Right cardiac atrium (tissue), 5 donors: ENCODE measurements around the gene CRACR2A. TPM values are rescaled to one million over a fixed set of nuclear protein-coding genes. Genes with fewer than 3 reads are reported as not detected.

ENCODE experiments used
- ATAC-seq, 2 donors: fragments of 200-7000 bp; cut with Tn5 transposase; one replicate each; pipeline versions ENCODE4 v1.8.0 to v1.9.1; 2020; ENCODE audit warnings: moderate library complexity in 2 of 2, mild to moderate bottlenecking in 1 of 2
- DNase-seq, 3 donors: peaks; one replicate each; pipeline ENCODE4 v3.0.0-alpha.2; 2020
- H3K27ac ChIP-seq: one replicate; pipeline ENCODE4 v1.5.1; 2013; ENCODE audit warnings: mild to moderate bottlenecking, low read length, control low read depth, moderate library complexity
- H3K27me3 ChIP-seq: one replicate; pipeline ENCODE4 v1.6.1; 2013; ENCODE audit not compliant: control insufficient read depth, insufficient read depth
- H3K4me1 ChIP-seq: one replicate; pipeline ENCODE4 v1.6.1; 2013; ENCODE audit warnings: low read length; ENCODE audit not compliant: control insufficient read depth, insufficient read depth
- H3K4me3 ChIP-seq: one replicate; pipeline ENCODE4 v1.5.1; 2013; ENCODE audit warnings: low read length, control low read depth
- H3K9me3 ChIP-seq: one replicate; pipeline ENCODE4 v1.6.1; 2013; ENCODE audit warnings: low read length; ENCODE audit not compliant: control insufficient read depth
- WGBS: extraction: QIAGEN DNeasy Blood & Tissue Kit; methylation state at CpG from one replicate; pipeline ENCODE4 v1.1.7; 2013; 5-methylcytosine and 5-hydroxymethylcytosine counted together
- intact Hi-C, 4 donors: fragments of 100-400 bp; cut with DNase I; formaldehyde crosslinking; loops; one replicate each; pipeline versions ENCODE4 v1.11.0 to v1.14.0; 2022 to 2023
- polyA plus RNA-seq: library from polyadenylated mRNA; stranded (reverse); fragments of 200-250 nt; gene quantifications from one replicate; pipeline ENCODE4 v1.2.3, GENCODE V29; 2013
- total RNA-seq, 4 donors: library from RNA; stranded (reverse); fragmentation: NEBNext Ultra II Directional; extraction: Animal tissue kit (Norgen Biotek cat#: 25700); gene quantifications; one replicate each; pipeline ENCODE4 v1.2.1, GENCODE V29; 2021
- donor health status: healthy with polysubstance abuse.
- donor health status: DM: no; HTN: yes; CAD: no.
- donor health status: DM: no; HTN: no; CAD: no.
- donor health status: DM: no; HTN: yes; CAD: no; lungs with severe emphysema.
- donor health status: DM: yes; HTN: yes; CAD: no.

CRACR2A gene
- total and polyA plus RNA-seq, 5 donors = 5.7 to 15.5 (median 9.3) TPM

DNA sequence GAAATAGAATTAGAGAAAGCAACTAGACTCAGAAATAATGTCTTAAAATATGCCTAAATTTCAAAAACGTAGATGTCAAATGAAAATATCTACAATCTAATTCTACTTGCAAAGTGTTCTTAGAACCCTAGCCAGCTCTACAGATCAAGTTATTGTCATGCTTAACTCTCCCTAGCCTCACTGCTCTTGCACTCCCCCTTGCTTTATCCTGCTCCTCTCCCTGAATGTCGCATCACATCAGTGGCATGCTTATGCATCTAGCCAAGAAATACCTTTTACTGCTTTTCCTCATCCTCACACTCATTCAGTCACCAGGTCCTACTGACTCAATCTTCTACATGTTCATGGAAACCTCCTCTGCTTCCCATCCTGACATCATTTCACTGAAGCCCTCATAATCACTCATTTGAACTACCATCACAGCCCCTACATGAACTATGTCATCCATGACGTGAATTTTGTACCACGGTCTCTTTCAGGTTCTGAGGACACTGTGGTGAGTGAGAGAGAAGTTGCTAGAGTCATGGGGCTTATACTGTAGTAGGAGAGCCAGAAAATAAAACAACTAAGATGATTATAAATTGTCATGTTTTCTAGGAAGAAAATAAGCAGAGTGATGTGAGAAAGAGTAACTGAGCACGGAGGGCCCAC lies 22.6 kb upstream of the CRACR2A start:
- intact Hi-C loops = loop anchor here (5.0 to 10.0 kb wide), 4 partner anchors 118 to 473 kb away; no protein-coding TSS in a partner anchor
- Histone ChIP-seq H3K27me3 (no peaks in the 10 kb centered on the region), H3K9me3 (no peaks in the 10 kb centered on the region)

GRCh38 chr12:3772380-3772779 lies 19.5 kb upstream of the CRACR2A start:
- no peaks in the 10 kb centered on the region for H3K27me3 ChIP-seq
- intact Hi-C loops = loop anchor here in 3 of 4 donors (10.0 kb wide), 2 partner anchors 118 to 468 kb away; no protein-coding TSS in a partner anchor
- no peak for ATAC-seq

More for the DNA sequence above, 22.6 kb upstream of the CRACR2A start:
- Histone ChIP-seq H3K4me3 (no peak overlapping the region), H3K27ac (no peak overlapping the region), H3K4me1 (no peaks in the 10 kb centered on the region)
- 81% methylated on average over 5 of the region's 5 CpGs for WGBS
- ATAC-seq (no peak), DNase-seq (no peak)

GRCh38 chr12:3771853-3772252 lies 18.9 kb upstream of the CRACR2A start:
- H3K4me3 ChIP-seq = no peak overlapping the region
- no peaks in the 10 kb centered on the region for H3K9me3 ChIP-seq
- 51% methylated on average over 1 of the region's 1 CpG for WGBS
- no peaks in the 10 kb centered on the region for H3K27me3 ChIP-seq
- intact Hi-C loops = loop anchor here in 3 of 4 donors (10.0 kb wide), 2 partner anchors 117 to 467 kb away; no protein-coding TSS in a partner anchor
- no peaks in the 10 kb centered on the region for H3K4me1 ChIP-seq
- DNase-seq (peak in 1 of 3 donors; percentile 38), ATAC-seq (peak in 1 of 2 donors; percentile 61)
- H3K27ac ChIP-seq = no peak overlapping the region

More at GRCh38 chr12:3772380-3772779, 19.5 kb upstream of the CRACR2A start:
- 38% methylated on average over 4 of the region's 4 CpGs for WGBS
- DNase-seq = no peak
- Histone ChIP-seq H3K4me3 (no peak overlapping the region), H3K9me3 (no peaks in the 10 kb centered on the region), H3K4me1 (no peaks in the 10 kb centered on the region), H3K27ac (no peak overlapping the region)

DNA sequence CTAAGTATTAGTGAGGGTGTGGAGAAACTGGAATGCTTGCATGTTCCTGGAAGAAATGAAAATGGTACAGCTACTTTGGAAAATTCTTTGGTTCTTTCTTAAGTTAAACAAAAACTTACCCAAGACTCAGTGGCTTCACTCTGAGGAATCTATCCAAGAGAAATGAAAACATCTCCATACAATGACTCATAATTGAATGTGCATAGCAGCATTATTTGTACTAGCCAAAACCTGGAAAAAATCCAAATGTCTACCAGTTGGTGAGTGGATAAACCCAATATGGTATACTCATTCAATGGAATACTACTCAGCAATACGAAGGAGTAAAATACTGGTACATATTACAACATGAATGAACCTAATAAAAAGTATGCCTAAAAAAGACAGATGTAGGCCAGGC lies 18.0 kb upstream of the CRACR2A start:
- H3K4me1 ChIP-seq = no peaks in the 10 kb centered on the region
- H3K27me3 ChIP-seq = no peaks in the 10 kb centered on the region
- DNase-seq (no peak), ATAC-seq (no peak)
- H3K9me3 ChIP-seq = no peaks in the 10 kb centered on the region
- WGBS = 96% methylated on average over 1 of the region's 1 CpG
- H3K27ac ChIP-seq = no peak overlapping the region
- no peak overlapping the region for H3K4me3 ChIP-seq
- intact Hi-C loops = loop anchor here in 3 of 4 donors (10.0 kb wide), 2 partner anchors 116 to 466 kb away; no protein-coding TSS in a partner anchor

DNA sequence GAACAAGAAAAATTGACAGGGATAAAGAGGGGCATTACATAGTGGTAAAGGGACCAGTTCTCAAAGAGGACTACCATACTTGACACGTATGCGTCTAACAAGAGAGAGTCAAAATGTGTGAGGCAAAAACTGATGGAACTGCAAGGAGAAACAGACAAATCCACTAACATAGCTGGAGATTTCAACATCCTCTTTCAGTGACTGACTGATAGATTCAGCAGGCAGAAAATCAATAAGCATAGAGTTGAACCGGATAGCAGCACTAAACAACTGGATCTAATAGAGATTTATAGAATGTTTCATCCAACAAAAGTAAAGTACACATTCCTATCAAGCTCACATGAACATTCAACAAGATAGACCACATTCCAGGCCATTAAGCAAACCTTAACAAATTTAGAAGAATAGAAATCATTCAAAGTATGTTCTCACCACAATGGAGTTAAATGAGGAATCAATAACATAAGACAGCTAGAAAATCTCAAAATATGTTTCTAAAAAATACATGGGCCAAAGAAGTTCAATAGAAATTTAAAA lies 16.1 kb upstream of the CRACR2A start:
- H3K27ac ChIP-seq = no peak overlapping the region
- H3K9me3 ChIP-seq = no peaks in the 10 kb centered on the region
- no peaks in the 10 kb centered on the region for H3K27me3 ChIP-seq
- no peaks in the 10 kb centered on the region for H3K4me1 ChIP-seq
- ATAC-seq (no peak), DNase-seq (no peak)
- intact Hi-C loops = no loop called here
- no peak overlapping the region for H3K4me3 ChIP-seq
- 91% methylated on average over 3 of the region's 3 CpGs for WGBS

GRCh38 chr12:3761116-3761735 lies 8.3 kb upstream of the CRACR2A start:
- H3K9me3 ChIP-seq = no peaks in the 10 kb centered on the region
- 43% methylated on average over 7 of the region's 7 CpGs for WGBS
- no peak for ATAC-seq
- intact Hi-C loops = no loop called here
- no peaks in the 10 kb centered on the region for H3K4me1 ChIP-seq
- no peak for DNase-seq
- H3K27me3 ChIP-seq = no peaks in the 10 kb centered on the region
- H3K27ac ChIP-seq = no peak overlapping the region
- no peak overlapping the region for H3K4me3 ChIP-seq

- Histone ChIP-seq H3K4me1 (no peaks in the 10 kb centered on the region), H3K4me3 (no peak overlapping the region), H3K27me3 (no peaks in the 10 kb centered on the region), H3K27ac (no peak overlapping the region), H3K9me3 (no peaks in the 10 kb centered on the region)
- no peak for ATAC-seq
- DNase-seq = no peak
- WGBS = 49% methylated on average over 2 of the region's 2 CpGs
- intact Hi-C loops = loop anchor here in 1 of 4 donors (10.0 kb wide), 1 partner anchor 75 kb away; no protein-coding TSS in a partner anchor
Observed at GRCh38 chr12:3759878-3760277, 7.0 kb upstream of the CRACR2A start.

GRCh38 chr12:3757261-3757660 lies 4.4 kb upstream of the CRACR2A start:
- DNase-seq (peak; percentile 50 to 75 (median 72)), ATAC-seq (peak; percentile 70 to 83)
- H3K27ac ChIP-seq = no peak overlapping the region
- H3K4me3 ChIP-seq = no peak overlapping the region
- no peaks in the 10 kb centered on the region for H3K4me1 ChIP-seq
- no peaks in the 10 kb centered on the region for H3K27me3 ChIP-seq
- intact Hi-C loops = loop anchor here in 1 of 4 donors (10.0 kb wide), 1 partner anchor 72 kb away; no protein-coding TSS in a partner anchor
- H3K9me3 ChIP-seq = no peaks in the 10 kb centered on the region
- 45% methylated on average over 2 of the region's 2 CpGs for WGBS

DNA sequence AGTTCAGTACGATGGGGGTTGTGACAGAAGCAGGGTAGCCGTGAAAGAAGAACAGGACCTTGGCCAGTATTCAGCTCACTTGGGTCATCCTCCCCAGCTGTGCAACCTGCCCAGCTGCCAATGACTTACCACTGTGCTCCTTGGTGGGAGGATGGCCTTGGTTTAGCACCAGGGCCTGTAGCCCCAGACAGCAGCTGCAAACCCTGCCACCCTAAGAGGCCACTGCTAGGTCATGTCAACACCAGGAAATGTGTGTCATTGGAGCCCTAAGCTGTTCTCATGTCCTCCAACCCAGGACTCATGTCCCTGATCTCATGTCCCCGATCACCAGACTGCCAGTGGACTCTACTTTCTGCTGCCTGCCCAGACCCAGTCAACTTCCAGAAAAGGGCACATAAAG lies 3.0 kb upstream of the CRACR2A start:
- H3K9me3 ChIP-seq = no peaks in the 10 kb centered on the region
- intact Hi-C loops = loop anchor here in 1 of 4 donors (10.0 kb wide), 1 partner anchor 71 kb away; no protein-coding TSS in a partner anchor
- H3K27ac ChIP-seq = no peak overlapping the region
- no peak for ATAC-seq
- DNase-seq = no peak
- 72% methylated on average over 3 of the region's 3 CpGs for WGBS
- H3K27me3 ChIP-seq = no peaks in the 10 kb centered on the region
- H3K4me3 ChIP-seq = no peak overlapping the region
- H3K4me1 ChIP-seq = no peaks in the 10 kb centered on the region

- intact Hi-C loops = loop anchor here in 1 of 4 donors (10.0 kb wide), 1 partner anchor 69 kb away; no protein-coding TSS in a partner anchor
- no peaks in the 10 kb centered on the region for H3K9me3 ChIP-seq
- no peaks in the 10 kb centered on the region for H3K27me3 ChIP-seq
- DNase-seq (peak; percentile 50 to 73 (median 65)), ATAC-seq (peak; percentile 62 to 65)
- no peak overlapping the region for H3K27ac ChIP-seq
- no peaks in the 10 kb centered on the region for H3K4me1 ChIP-seq
- WGBS = 59% methylated on average over 9 of the region's 9 CpGs
- no peak overlapping the region for H3K4me3 ChIP-seq
Observed at GRCh38 chr12:3753544-3754284, 805 bp upstream of the CRACR2A start.
